HCT116 (cell line): Measurements from ENCODE around the gene SLFNL1. TPM values are rescaled to one million over a fixed set of nuclear protein-coding genes. Genes with fewer than 3 reads are reported as not detected.
A peak's percentile ranks its signal among the peaks of the same experiment; 100 is the strongest.

Experiments
- ATAC-seq: fragments of 200-7000 bp; cut with Tn5 transposase; 2 replicates; pipeline ENCODE4 v1.9.1; 2020; ENCODE audit warnings: mild to moderate bottlenecking, moderate library complexity
- Bru-seq: library from RNA; stranded (reverse); fragments of 400-500 nt; gene quantifications from one replicate; lab custom pipeline; 2021; lab: Mats Ljungman, UMichigan
- BruChase-seq, 2 experiments: library from RNA; stranded (reverse); fragments of 400-500 nt; gene quantifications; one replicate each; lab custom pipeline; 2021; lab: Mats Ljungman, UMichigan
- BruUV-seq: library from RNA; stranded (reverse); fragments of 400-500 nt; replicated peaks from 2 replicates; lab custom pipeline; 2021; lab: Mats Ljungman, UMichigan
- CTCF ChIA-PET: fragments of 300-600 bp; sonication (Branson Sonifier 250); formaldehyde crosslinking; loops from one replicate; lab custom pipeline; 2021; ENCODE audit warnings: antibody characterized with exemption; lab: Charles Lee
- POLR2A ChIA-PET: fragments of 300-600, 350-600 bp; sonication (Branson Sonifier 250); formaldehyde crosslinking; loops from one replicate; lab custom pipeline; 2021; ENCODE audit warnings: antibody characterized with exemption; lab: Charles Lee
- RAD21 ChIA-PET, 2 experiments: fragments of 300-600 bp; sonication (Branson Sonifier 250); formaldehyde crosslinking; loops; one replicate each; lab custom pipeline; 2023; ENCODE audit warnings: low total read pairs in 2 of 2; ENCODE audit not compliant: uncharacterized antibody in 2 of 2, unreplicated experiment in 2 of 2, low non-redundant PET in 1 of 2; lab: Charles Lee
- DNase-seq: peaks from one replicate; pipeline ENCODE4 v3.0.0-alpha.2; 2010; ENCODE audit warnings: low read depth, low spot score
- H2AFZ ChIP-seq: fragments of 200-600 bp; shearing (Covaris generic), sonication (generic); 2 replicates; pipeline ENCODE4 v1.6.1; 2017; ENCODE audit warnings: low read depth, mixed run types, mixed read lengths, antibody characterized with exemption, low read length; ENCODE audit not compliant: poor library complexity, severe bottlenecking
- H3K27ac ChIP-seq: 2 replicates; pipeline ENCODE4 v1.5.1; 2012; ENCODE audit warnings: low read depth, low read length
- H3K27me3 ChIP-seq: fragments of 200-600 bp; sonication (generic); 2 replicates; pipeline ENCODE4 v1.6.1; 2016; ENCODE audit warnings: mixed run types, low read length, mixed read lengths; ENCODE audit not compliant: insufficient read depth
- H3K36me3 ChIP-seq, 2 experiments: fragments of 200-500 bp in 1 of 2; fragments of 200-600 bp in 1 of 2; sonication (Bioruptor generic) in 1 of 2; sonication (generic) in 1 of 2; 2 replicates each; pipeline versions ENCODE4 v1.5.1 to v1.6.1; 2014 to 2016; ENCODE audit warnings: low read length in 2 of 2, inconsistent platforms in 1 of 2, mixed read lengths in 1 of 2, mixed run types in 1 of 2; ENCODE audit not compliant: insufficient read depth in 2 of 2, control insufficient read depth in 1 of 2
- H3K4me1 ChIP-seq, 2 experiments: fragments of 200-600 bp in 1 of 2; sonication (generic) in 1 of 2; 2 replicates each; pipeline versions ENCODE4 v1.5.1 to v1.6.1; 2012 to 2017; ENCODE audit warnings: low read length in 2 of 2, inconsistent platforms in 1 of 2, mild to moderate bottlenecking in 1 of 2, mixed read lengths in 1 of 2, mixed run types in 1 of 2, moderate library complexity in 1 of 2; ENCODE audit not compliant: insufficient read depth in 2 of 2, control insufficient read depth in 1 of 2
- H3K4me2 ChIP-seq: fragments of 200-600 bp; sonication (generic); 2 replicates; pipeline ENCODE4 v1.6.1; 2017; ENCODE audit warnings: mixed run types, low read length, mixed read lengths
- H3K4me3 ChIP-seq, 2 experiments: fragments of 200-600 bp in 1 of 2; sonication (generic) in 1 of 2; replicated peaks in 1 of 2; 2 replicates each; pipeline ENCODE4 v1.5.1; 2011 to 2016; ENCODE audit warnings: low read length in 2 of 2, control low read depth in 1 of 2, low read depth in 1 of 2, mild to moderate bottlenecking in 1 of 2, mixed read lengths in 1 of 2, mixed run types in 1 of 2
- H3K79me2 ChIP-seq: fragments of 200-600 bp; sonication (generic); 2 replicates; pipeline ENCODE4 v1.6.1; 2017; ENCODE audit warnings: mild to moderate bottlenecking, mixed run types, low read length, moderate library complexity, mixed read lengths; ENCODE audit not compliant: insufficient read depth
- H3K9ac ChIP-seq: fragments of 200-600 bp; sonication (generic); 2 replicates; pipeline ENCODE4 v1.6.1; 2016; ENCODE audit warnings: low read length, mixed read lengths
- H3K9me2 ChIP-seq: fragments of 200-600 bp; sonication (generic), shearing (Covaris generic); 2 replicates; pipeline ENCODE4 v1.6.1; 2017; ENCODE audit warnings: mixed run types, mild to moderate bottlenecking, moderate library complexity; ENCODE audit not compliant: insufficient read depth
- H3K9me3 ChIP-seq, 2 experiments: fragments of 200-500 bp in 1 of 2; fragments of 200-600 bp in 1 of 2; sonication (Bioruptor generic) in 1 of 2; sonication (generic) in 1 of 2; 2 replicates each; pipeline ENCODE4 v1.6.1; 2014 to 2017; ENCODE audit warnings: low read length in 2 of 2, mixed read lengths in 2 of 2, inconsistent platforms in 1 of 2, low read depth in 1 of 2, mild to moderate bottlenecking in 1 of 2, mixed run types in 1 of 2, moderate library complexity in 1 of 2; ENCODE audit not compliant: control insufficient read depth in 1 of 2, insufficient read depth in 1 of 2
- H4K20me1 ChIP-seq: fragments of 200-600 bp; sonication (generic), shearing (Covaris generic); 2 replicates; pipeline ENCODE4 v1.6.1; 2017; ENCODE audit warnings: mixed run types, mild to moderate bottlenecking, moderate library complexity; ENCODE audit not compliant: insufficient read depth
- ATF3 ChIP-seq: IDR thresholded peaks from 2 replicates; pipeline ENCODE4 v1.6.1; 2012
- CTCF ChIP-seq, 3 experiments: fragments of 200-600 bp in 1 of 3; sonication (generic) in 1 of 3; IDR thresholded peaks in 2 of 3; conservative IDR thresholded peaks in 1 of 3; 2 replicates each; pipeline ENCODE4 v1.5.1; 2012 to 2017; ENCODE audit warnings: low read depth in 2 of 3, low read length in 2 of 3, antibody characterized with exemption in 1 of 3, borderline replicate concordance in 1 of 3, control low read depth in 1 of 3, mild to moderate bottlenecking in 1 of 3, mixed read lengths in 1 of 3, mixed run types in 1 of 3, moderate library complexity in 1 of 3; ENCODE audit not compliant: insufficient read depth in 1 of 3
- EGR1 ChIP-seq: IDR thresholded peaks from 2 replicates; pipeline ENCODE4 v1.6.1; 2012; ENCODE audit warnings: low read depth
- ELF1 ChIP-seq: IDR thresholded peaks from 2 replicates; pipeline ENCODE4 v1.6.1; 2012; ENCODE audit warnings: low read depth, borderline replicate concordance
- EZH2 ChIP-seq: fragments of 200-600 bp; sonication (generic); IDR thresholded peaks from 2 replicates; pipeline ENCODE4 v1.6.1; 2017; ENCODE audit warnings: antibody characterized with exemption, mixed run types
- FOSL1 ChIP-seq: IDR thresholded peaks from 2 replicates; pipeline ENCODE4 v1.6.1; 2012; ENCODE audit warnings: low read depth
- JUND ChIP-seq: IDR thresholded peaks from 2 replicates; pipeline ENCODE4 v1.6.1; 2012
- POLR2A ChIP-seq: IDR thresholded peaks from 2 replicates; pipeline ENCODE4 v1.7.0; 2011; ENCODE audit warnings: borderline replicate concordance; ENCODE audit not compliant: insufficient read depth, insufficient read length; ENCODE audit errors: extremely low read depth
- POLR2AphosphoS5 ChIP-seq: IDR thresholded peaks from 2 replicates; pipeline ENCODE4 v1.6.1; 2011; ENCODE audit warnings: mild to moderate bottlenecking, low read depth, low read length, moderate library complexity
- RAD21 ChIP-seq: IDR thresholded peaks from 2 replicates; pipeline ENCODE4 v1.6.1; 2012; ENCODE audit warnings: low read depth, mild to moderate bottlenecking
- REST ChIP-seq: IDR thresholded peaks from 2 replicates; pipeline ENCODE4 v1.6.1; 2012; ENCODE audit warnings: low read depth
- SIN3A ChIP-seq: IDR thresholded peaks from 2 replicates; pipeline ENCODE4 v1.6.1; 2012; ENCODE audit warnings: low read depth
- SP1 ChIP-seq: IDR thresholded peaks from 2 replicates; pipeline ENCODE4 v1.6.1; 2012; ENCODE audit warnings: low read depth
- SRF ChIP-seq: IDR thresholded peaks from 2 replicates; pipeline ENCODE4 v1.6.1; 2012; ENCODE audit warnings: low read depth
- TCF7L2 ChIP-seq: IDR thresholded peaks from 2 replicates; pipeline ENCODE4 v1.7.0; 2011; ENCODE audit warnings: borderline replicate concordance, inconsistent platforms; ENCODE audit not compliant: insufficient read depth, insufficient read length; ENCODE audit errors: extremely low read depth
- YY1 ChIP-seq: IDR thresholded peaks from 2 replicates; pipeline ENCODE4 v1.6.1; 2011; ENCODE audit warnings: low read length, low read depth, moderate library complexity, mild to moderate bottlenecking; ENCODE audit not compliant: insufficient replicate concordance; ENCODE audit errors: extremely low read depth
- ZBTB33 ChIP-seq: IDR thresholded peaks from 2 replicates; pipeline ENCODE4 v1.6.1; 2011; ENCODE audit warnings: mild to moderate bottlenecking, low read length, moderate library complexity; ENCODE audit not compliant: insufficient replicate concordance; ENCODE audit errors: extremely low read depth
- ZNF274 ChIP-seq: fragments of 200-500 bp; sonication (Bioruptor generic); IDR thresholded peaks from 2 replicates; pipeline ENCODE4 v1.6.1; 2014; ENCODE audit warnings: mild to moderate bottlenecking, low read depth, low read length, inconsistent platforms
- intact Hi-C: fragments of 100-400 bp; cut with micrococcal nuclease; formaldehyde crosslinking; loops from 2 replicates; pipeline ENCODE4 v1.10.0; 2022
- long read RNA-seq: library from polyadenylated mRNA; unstranded; transcript quantifications from one replicate; pipeline ENCODE4 v2.0.0, GENCODE V29; 2021; ENCODE audit not compliant: unreplicated experiment
- polyA plus RNA-seq: library from polyadenylated mRNA; unstranded; fragments of >200 nt; gene quantifications from 2 replicates; pipeline ENCODE4 v1.2.1, GENCODE V29; 2012; ENCODE audit warnings: missing spikeins
- total RNA-seq: library from RNA; stranded (reverse); gene quantifications from one replicate; pipeline ENCODE4 v1.2.1, GENCODE V29; 2021; ENCODE audit not compliant: unreplicated experiment

SLFNL1 gene
- total RNA-seq (0.20 TPM), Bru-seq, nascent RNA (percentile 27 among the genes with signal in this experiment), BruChase-seq, experiment 1, labeled RNA remaining after a 6-hour chase (percentile 42 among the genes with signal in this experiment), BruChase-seq, experiment 2, labeled RNA remaining after a 2-hour chase (percentile 38 among the genes with signal in this experiment)
- polyA plus RNA-seq = 0.59 and 0.67 TPM in 2 replicates
- long read RNA-seq, partial matches to known transcripts = 0 of 6 reads
- long read RNA-seq, other reads (novel, unspliced or antisense) = 6 of 6 reads

GRCh38 chr1:41021526-41022308 is at the start of gene SLFNL1:
Gene SLFNL1, minus strand, starts transcription at chr1:41021725. Its CDS starts 1,065 bp downstream, at chr1:41020660.
- Histone ChIP-seq H3K9me3 (no peaks in the 10 kb centered on the region), H3K9ac (no peak within 1 kb of the TSS), H3K79me2 (no peaks in the 10 kb centered on the region), H3K4me1 (no peaks in the 10 kb centered on the region), H3K36me3 (peaks cover 5 to 19% of the 10 kb centered on the region in 2 experiments; a peak in 3 of 4 replicates), H3K27ac (no peak within 1 kb of the TSS), H3K27me3 (no peaks in the 10 kb centered on the region), H2AFZ (no peak within 1 kb of the TSS), H4K20me1 (no peaks in the 10 kb centered on the region), H3K4me3 (no peak within 1 kb of the TSS), H3K9me2 (no peaks in the 10 kb centered on the region), H3K4me2 (no peak within 1 kb of the TSS)
- ChIA-PET CTCF (no interaction called here), POLR2A (no interaction called here), RAD21 (no interaction called here)
- no peak for TF ChIP-seq EGR1
- no peak for TF ChIP-seq TCF7L2
- no peak for TF ChIP-seq ATF3
- no peak for TF ChIP-seq POLR2A
- no peak for TF ChIP-seq CTCF (IDR thresholded peaks at IDR 0.05 in 2 of 3, conservative IDR thresholded peaks at IDR 0.05 in 1 of 3; ENCODE audit: borderline replicate concordance in 1 of 3, insufficient read depth in 1 of 3, low read depth in 2 of 3, low read length in 2 of 3)
- TF ChIP-seq EZH2 = no peak
- TF ChIP-seq JUND = no peak
- TF ChIP-seq YY1 = no peak
- TF ChIP-seq RAD21 = no peak
- no peak for TF ChIP-seq ZNF274
- no peak for TF ChIP-seq FOSL1
- no peak; the same call in 1 of the 2 replicates for TF ChIP-seq POLR2AphosphoS5
- TF ChIP-seq SRF = no peak
- TF ChIP-seq REST = no peak
- no peak for TF ChIP-seq SIN3A
- no peak for TF ChIP-seq ELF1
- TF ChIP-seq ZBTB33 = no peak
- TF ChIP-seq SP1 = no peak
- DNase-seq (no peak), ATAC-seq (peak; percentile 26)
- intact Hi-C loops = no loop called here
- no TSS peak for BruUV-seq
